GM18517 (cell line): ENCODE measurements around the gene ZNF610.

ENCODE experiments used
- ATAC-seq: cut with Tn5 transposase; IDR thresholded peaks from one replicate; pipeline ENCODE4 v1.9.1; 2021; ENCODE audit warnings: mild to moderate bottlenecking, moderate library complexity; ENCODE audit not compliant: unreplicated experiment

ZNF610 gene

DNA sequence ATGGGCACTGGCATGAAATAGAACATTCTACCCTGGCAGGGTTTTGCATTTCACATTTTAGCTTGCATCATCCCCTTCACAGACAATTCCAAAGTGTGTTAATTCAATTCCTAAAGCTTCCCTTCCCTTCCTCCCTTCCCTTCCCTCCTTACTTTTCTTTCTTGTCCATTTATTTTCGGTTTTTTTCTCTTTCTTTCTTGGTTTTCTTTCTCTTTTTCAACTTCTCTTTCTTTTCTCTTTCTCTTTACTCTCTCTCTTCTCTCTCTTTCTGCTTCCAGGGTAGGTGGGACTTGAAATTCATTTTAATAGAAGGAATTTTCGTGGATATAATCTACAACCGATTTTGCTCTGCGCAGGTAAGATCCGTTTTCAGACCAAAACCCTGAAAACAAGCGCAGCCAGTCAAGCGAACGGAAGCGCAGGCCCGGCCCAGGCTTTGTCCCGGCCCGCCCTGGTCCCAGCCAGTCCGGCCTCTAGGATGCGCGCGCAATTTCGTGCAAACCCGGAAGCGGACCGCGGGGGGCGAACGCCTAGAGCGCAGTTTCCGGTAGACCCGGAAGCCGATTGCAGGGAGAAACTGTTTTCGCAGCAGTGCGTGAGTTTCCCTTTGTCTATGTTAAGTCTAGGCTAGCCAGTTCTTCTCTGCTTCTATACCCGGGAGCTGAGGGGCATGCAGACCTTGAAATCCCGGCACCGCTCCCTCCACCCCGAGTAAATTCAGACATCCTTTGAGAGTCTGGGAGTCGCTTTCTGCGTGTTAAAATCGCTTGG is 61.5 kb downstream of the ZNF610 start, which contains the start of gene ZNF528:
Gene ZNF528, plus strand, starts transcription at position 540 of the 771 bp plus-strand sequence. CDS start 4,165 bp downstream, outside the sequence.
- peak; percentile 70 for ATAC-seq

DNA sequence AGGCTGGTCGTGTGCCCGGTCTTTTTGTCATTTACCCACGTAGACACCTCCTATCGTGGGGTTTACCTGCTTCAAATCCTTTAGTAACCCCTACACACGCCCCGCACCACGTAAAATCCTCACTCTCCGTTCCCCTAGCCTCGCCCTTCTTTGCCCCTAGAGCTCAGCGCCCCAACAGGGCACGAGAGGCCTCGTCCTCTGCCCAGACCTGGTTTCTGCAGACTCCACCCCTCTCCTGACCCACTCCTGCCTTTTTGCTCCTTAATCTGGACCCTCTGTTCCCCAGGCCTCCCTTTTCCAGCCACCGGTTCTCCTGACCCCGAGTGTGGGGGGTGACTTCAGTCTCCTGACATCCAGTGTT is 62.0 kb downstream of the ZNF610 start:
- ATAC-seq, result no peak

DNA sequence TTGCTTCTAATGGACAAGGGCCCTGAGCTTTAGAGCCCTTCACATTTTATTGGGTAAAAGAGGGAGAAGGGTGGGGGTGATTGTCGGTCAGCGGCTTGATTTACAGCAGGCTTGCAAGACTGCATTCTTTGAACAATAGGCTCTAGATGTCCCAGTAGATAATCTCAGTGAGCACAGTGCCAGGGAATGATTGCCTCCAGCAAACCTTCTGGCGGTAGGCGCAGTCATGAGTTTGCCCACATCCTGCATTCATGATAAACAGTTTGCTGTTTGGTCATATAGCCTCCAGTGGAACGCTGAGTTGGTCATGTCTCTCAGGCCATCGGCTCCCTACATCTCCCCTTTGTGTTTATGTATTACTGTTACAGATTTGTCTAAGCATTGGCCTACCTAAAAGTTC is 74.2 kb downstream of the ZNF610 start:
- no peak for ATAC-seq

DNA sequence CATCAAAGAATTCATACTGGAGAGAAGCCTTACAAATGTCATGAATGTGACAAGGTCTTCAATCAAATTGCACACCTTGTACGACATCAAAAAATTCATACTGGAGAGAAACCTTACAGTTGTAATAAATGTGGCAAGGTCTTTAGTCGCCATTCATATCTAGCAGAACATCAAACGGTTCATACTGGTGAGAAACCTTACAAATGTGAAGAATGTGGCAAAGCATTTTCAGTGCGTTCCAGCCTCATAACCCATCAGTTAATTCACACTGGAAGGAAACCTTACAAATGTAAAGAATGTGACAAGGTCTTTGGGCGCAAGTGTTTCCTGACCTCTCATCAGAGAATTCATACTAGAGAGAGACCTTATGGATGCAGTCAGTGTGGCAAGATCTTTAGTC is 79.7 kb downstream of the ZNF610 start:
- no peak for ATAC-seq
